GM19035 (cell line): ENCODE data around the gene CDK5RAP3.
"Not testable (repeated sequence)": the region's sequence is repeated elsewhere in the genome, so short reads cannot be mapped to it uniquely, and the experiment has no call there.

Experiments used
- ATAC-seq: cut with Tn5 transposase; IDR thresholded peaks from one replicate; pipeline ENCODE4 v1.9.1; 2021; ENCODE audit not compliant: unreplicated experiment

CDK5RAP3 gene

GRCh38 chr17:47996201-47996600, 25.3 kb downstream of the CDK5RAP3 start:
- no peak for ATAC-seq

GRCh38 chr17:47997586-47997985, 26.7 kb downstream of the CDK5RAP3 start:
- no peak for ATAC-seq

- ATAC-seq, result no peak
Measured at GRCh38 chr17:47998044-47998443, 27.1 kb downstream of the CDK5RAP3 start.

GRCh38 chr17:47999582-47999981, 28.7 kb downstream of the CDK5RAP3 start:
- ATAC-seq, result no peak

GRCh38 chr17:48001197-48001596, 30.3 kb downstream of the CDK5RAP3 start:
- no peak for ATAC-seq

- not testable (repeated sequence) for ATAC-seq
Measured at GRCh38 chr17:48001657-48002056, 30.7 kb downstream of the CDK5RAP3 start.

- ATAC-seq, result no peak
Measured at GRCh38 chr17:48002266-48002915, 31.5 kb downstream of the CDK5RAP3 start.

- no peak for ATAC-seq
Measured at GRCh38 chr17:48002916-48003416, 32.1 kb downstream of the CDK5RAP3 start.

- no peak for ATAC-seq
Measured at GRCh38 chr17:48003417-48004151, 32.7 kb downstream of the CDK5RAP3 start.

- ATAC-seq, result no peak
Measured at GRCh38 chr17:48004983-48005382, 34.1 kb downstream of the CDK5RAP3 start.

- no peak for ATAC-seq
Measured at GRCh38 chr17:48006936-48007709, 36.2 kb downstream of the CDK5RAP3 start.

GRCh38 chr17:48010193-48010592, 39.3 kb downstream of the CDK5RAP3 start:
- no peak for ATAC-seq

GRCh38 chr17:48011405-48012150, 40.7 kb downstream of the CDK5RAP3 start:
- ATAC-seq, result no peak

- ATAC-seq, result no peak
Measured at GRCh38 chr17:48012151-48012520, 41.2 kb downstream of the CDK5RAP3 start.

- no peak for ATAC-seq
Measured at GRCh38 chr17:48012654-48013053, 41.7 kb downstream of the CDK5RAP3 start.

GRCh38 chr17:48013876-48014594, 43.1 kb downstream of the CDK5RAP3 start:
- ATAC-seq, result no peak

GRCh38 chr17:48014595-48015111, 43.7 kb downstream of the CDK5RAP3 start:
- ATAC-seq, result no peak

GRCh38 chr17:48016112-48016511, 45.2 kb downstream of the CDK5RAP3 start:
- no peak for ATAC-seq

GRCh38 chr17:48017817-48018158, 46.9 kb downstream of the CDK5RAP3 start:
- ATAC-seq, result peak; percentile 30

- no peak for ATAC-seq
Measured at GRCh38 chr17:48021934-48022333, 51.0 kb downstream of the CDK5RAP3 start.
